ENCODE measurements around the gene ALDH5A1. TPM values are rescaled to one million over a fixed set of nuclear protein-coding genes. Genes with fewer than 3 reads are reported as not detected.

ALDH5A1 gene
- polyA plus RNA-seq, 1 experiment: 0.35 TPM

- Histone ChIP-seq H3K27ac (ENCODE audit: low read depth, low read length) (no peak overlapping the region), H3K4me3 (ENCODE audit: low read depth, low read length) (no peak overlapping the region), H3K9me3 (ENCODE audit: control insufficient read depth, insufficient read depth, low read length) (no peaks in the 10 kb centered on the region), H3K27me3 (ENCODE audit: control insufficient read depth, insufficient read depth, low read length) (peaks cover 6% of the 10 kb centered on the region)
- POLR2A ChIA-PET: no interaction called here
- DNase-seq (ENCODE audit: low read depth, low spot score): peak; percentile 21
- TF ChIP-seq, protein P1, sequence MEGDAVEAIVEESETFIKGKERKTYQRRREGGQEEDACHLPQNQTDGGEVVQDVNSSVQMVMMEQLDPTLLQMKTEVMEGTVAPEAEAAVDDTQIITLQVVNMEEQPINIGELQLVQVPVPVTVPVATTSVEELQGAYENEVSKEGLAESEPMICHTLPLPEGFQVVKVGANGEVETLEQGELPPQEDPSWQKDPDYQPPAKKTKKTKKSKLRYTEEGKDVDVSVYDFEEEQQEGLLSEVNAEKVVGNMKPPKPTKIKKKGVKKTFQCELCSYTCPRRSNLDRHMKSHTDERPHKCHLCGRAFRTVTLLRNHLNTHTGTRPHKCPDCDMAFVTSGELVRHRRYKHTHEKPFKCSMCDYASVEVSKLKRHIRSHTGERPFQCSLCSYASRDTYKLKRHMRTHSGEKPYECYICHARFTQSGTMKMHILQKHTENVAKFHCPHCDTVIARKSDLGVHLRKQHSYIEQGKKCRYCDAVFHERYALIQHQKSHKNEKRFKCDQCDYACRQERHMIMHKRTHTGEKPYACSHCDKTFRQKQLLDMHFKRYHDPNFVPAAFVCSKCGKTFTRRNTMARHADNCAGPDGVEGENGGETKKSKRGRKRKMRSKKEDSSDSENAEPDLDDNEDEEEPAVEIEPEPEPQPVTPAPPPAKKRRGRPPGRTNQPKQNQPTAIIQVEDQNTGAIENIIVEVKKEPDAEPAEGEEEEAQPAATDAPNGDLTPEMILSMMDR (IDR thresholded peaks at IDR 0.05; ENCODE audit: low read depth, low read length): peak; percentile 94
- CTCF ChIA-PET: interaction anchor here (0.6 to 8.2 kb wide), 54 partner anchors 8 to 690 kb away, joined by 3 to 127 read pairs (median 5); partner anchors contain the start of genes ACOT13 and TDP2
These were observed 86.4 kb downstream of the ALDH5A1 start for GRCh38 chr6:24581084-24581669.

DNA sequence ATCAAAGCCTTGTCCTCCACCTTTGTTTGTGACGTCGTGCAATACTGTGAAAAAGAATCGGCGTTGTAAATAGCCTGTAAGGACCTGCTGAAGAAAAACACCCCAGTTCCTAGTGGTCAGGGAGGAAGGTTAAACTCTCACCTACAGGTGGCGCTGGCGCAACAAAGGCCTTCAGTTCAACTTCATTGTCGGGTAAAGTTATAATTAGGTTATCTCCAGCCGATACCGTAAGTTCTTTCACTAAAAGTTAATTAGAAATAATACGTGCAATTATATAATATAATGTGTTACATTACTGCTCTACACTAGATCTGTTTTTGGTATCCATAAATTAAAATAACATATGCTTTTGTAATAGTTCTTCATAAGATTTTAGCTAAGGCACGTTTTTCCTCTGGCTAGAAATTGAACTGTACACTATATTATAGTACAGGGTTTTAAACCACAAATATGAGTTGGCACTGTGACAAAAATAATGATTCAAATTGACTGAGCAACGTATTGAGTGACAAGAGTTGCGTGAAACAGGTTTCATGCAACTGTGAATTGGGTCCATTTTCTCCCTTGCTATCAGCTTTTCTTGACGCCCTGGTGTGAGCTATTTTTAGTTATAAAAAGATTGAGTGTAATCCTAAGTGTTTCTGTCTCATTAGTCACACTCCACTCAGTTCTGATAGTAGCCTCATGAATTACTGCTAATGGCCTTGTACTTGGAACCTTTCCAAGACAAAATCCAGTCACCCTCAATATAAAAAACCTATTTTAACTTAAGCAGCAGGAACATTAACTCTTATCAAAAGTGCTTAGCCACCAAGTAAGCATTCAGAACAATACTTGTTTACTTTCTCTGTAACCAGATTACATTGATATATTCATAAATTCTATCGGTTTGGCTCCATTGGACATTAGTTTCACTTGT is 89.0 kb downstream of the ALDH5A1 start:
- CTCF ChIA-PET: interaction anchor here (0.6 to 8.2 kb wide), 38 partner anchors 8 to 1032 kb away, joined by 3 to 127 read pairs (median 4); partner anchors contain the start of genes ACOT13 and TDP2
- Histone ChIP-seq H3K27me3 (ENCODE audit: control insufficient read depth, insufficient read depth, low read length) (peaks cover 3% of the 10 kb centered on the region), H3K4me3 (ENCODE audit: low read depth, low read length) (no peak overlapping the region), H3K9me3 (ENCODE audit: control insufficient read depth, insufficient read depth, low read length) (no peaks in the 10 kb centered on the region), H3K27ac (ENCODE audit: low read depth, low read length) (no peak overlapping the region)
- peak; percentile 33 for DNase-seq (ENCODE audit: low read depth, low spot score)
- POLR2A ChIA-PET: interaction anchor here (0.6 kb wide), 1 partner anchor 181 kb away, joined by 3 read pairs; the partner anchor contains the start of gene MRS2
- TF ChIP-seq, protein P1 (IDR thresholded peaks at IDR 0.05; ENCODE audit: low read depth, low read length): peak; percentile 93

- H3K27me3 ChIP-seq (ENCODE audit: control insufficient read depth, insufficient read depth, low read length): peaks cover 3% of the 10 kb centered on the region
- CTCF ChIA-PET: interaction anchor here (0.6 to 8.2 kb wide), 32 partner anchors 8 to 848 kb away, joined by 3 to 127 read pairs (median 4); partner anchors contain the start of genes ACOT13 and TDP2
- TF ChIP-seq, protein P1 (IDR thresholded peaks at IDR 0.05; ENCODE audit: low read depth, low read length): no peak
- no peak overlapping the region for H3K27ac ChIP-seq (ENCODE audit: low read depth, low read length)
- POLR2A ChIA-PET: interaction anchor here (0.6 kb wide), 1 partner anchor 182 kb away, joined by 3 read pairs; the partner anchor contains the start of gene MRS2
- H3K9me3 ChIP-seq (ENCODE audit: control insufficient read depth, insufficient read depth, low read length): no peaks in the 10 kb centered on the region
- no peak for DNase-seq (ENCODE audit: low read depth, low spot score)
- no peak overlapping the region for H3K4me3 ChIP-seq (ENCODE audit: low read depth, low read length)
These were observed 89.6 kb downstream of the ALDH5A1 start for GRCh38 chr6:24584382-24584720.

Other genes with a start within 250 kb of the ALDH5A1 start
- 0.02 TPM in 1 of 2 replicates, not detected in the other for gene DCDC2, start 136.9 kb upstream of the ALDH5A1 start, polyA plus RNA-seq (2011; rRNA removed)
- gene MRS2, start 92.0 kb upstream of the ALDH5A1 start, polyA plus RNA-seq (2011; rRNA removed): 15.1 and 19.9 TPM in 2 replicates
- gene GPLD1, start 5.4 kb upstream of the ALDH5A1 start, polyA plus RNA-seq (2011; rRNA removed): 0.04 TPM in 1 of 2 replicates, not detected in the other
- 0.01 TPM in 1 of 2 replicates, not detected in the other for gene KIAA0319, start 151.2 kb downstream of the ALDH5A1 start, polyA plus RNA-seq (2011; rRNA removed)
- gene TDP2, start 171.9 kb downstream of the ALDH5A1 start, polyA plus RNA-seq (2011; rRNA removed): 36.3 and 46.6 TPM in 2 replicates
- 43.8 and 50.3 TPM in 2 replicates for gene ACOT13, start 172.1 kb downstream of the ALDH5A1 start, polyA plus RNA-seq (2011; rRNA removed)
- 76.4 and 111 TPM in 2 replicates for gene C6orf62, start 224.2 kb downstream of the ALDH5A1 start, polyA plus RNA-seq (2011; rRNA removed)

Data from AG04450 (cell line).